Fibroblast of pulmonary artery (primary cell): ENCODE data around the gene TTLL5.

Experiments
- DNase-seq: peaks from one replicate; pipeline ENCODE4 v3.0.0-alpha.2; 2010; ENCODE audit warnings: low read depth
- H3K4me3 ChIP-seq: replicated peaks from 2 replicates; pipeline ENCODE4 v1.5.1; 2011; ENCODE audit warnings: low read depth, mild to moderate bottlenecking, control low read depth, low read length, moderate library complexity
- TF ChIP-seq, protein P1 (sequence below): IDR thresholded peaks from 2 replicates; pipeline ENCODE4 v1.5.1; 2011; ENCODE audit warnings: mild to moderate bottlenecking, control low read depth, low read length, inconsistent platforms; ENCODE audit errors: missing control alignments

The TTLL5 gene

DNA sequence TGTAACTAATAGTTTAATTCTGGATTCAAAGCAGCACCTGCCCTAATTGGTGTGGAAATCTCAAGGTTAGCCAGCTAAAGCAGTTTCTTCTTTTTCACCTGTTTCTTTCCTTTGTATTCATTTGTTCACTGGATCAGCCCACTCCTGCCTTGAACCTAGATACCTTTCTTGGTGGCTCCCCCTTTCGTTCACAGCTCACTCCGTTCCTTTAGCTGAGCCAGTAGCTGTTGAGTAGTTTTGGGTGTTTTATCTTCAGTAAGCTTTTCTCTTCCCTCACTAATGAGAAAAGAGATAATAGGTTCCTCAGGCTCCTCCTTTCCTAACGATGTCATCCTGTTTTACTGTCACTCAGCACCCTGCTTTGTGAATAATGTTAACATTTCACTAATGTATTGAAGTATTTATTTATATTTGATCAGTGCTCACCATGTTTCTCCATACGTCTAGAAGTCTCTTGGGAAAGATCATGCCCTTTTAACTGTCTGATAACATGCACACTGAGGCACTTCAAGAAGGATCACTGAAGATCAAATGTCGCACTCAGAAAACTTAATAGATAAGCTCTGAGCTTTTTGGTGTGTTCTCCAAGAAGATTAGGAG, 199.6 kb downstream of the TTLL5 start:
- TF ChIP-seq, protein P1, sequence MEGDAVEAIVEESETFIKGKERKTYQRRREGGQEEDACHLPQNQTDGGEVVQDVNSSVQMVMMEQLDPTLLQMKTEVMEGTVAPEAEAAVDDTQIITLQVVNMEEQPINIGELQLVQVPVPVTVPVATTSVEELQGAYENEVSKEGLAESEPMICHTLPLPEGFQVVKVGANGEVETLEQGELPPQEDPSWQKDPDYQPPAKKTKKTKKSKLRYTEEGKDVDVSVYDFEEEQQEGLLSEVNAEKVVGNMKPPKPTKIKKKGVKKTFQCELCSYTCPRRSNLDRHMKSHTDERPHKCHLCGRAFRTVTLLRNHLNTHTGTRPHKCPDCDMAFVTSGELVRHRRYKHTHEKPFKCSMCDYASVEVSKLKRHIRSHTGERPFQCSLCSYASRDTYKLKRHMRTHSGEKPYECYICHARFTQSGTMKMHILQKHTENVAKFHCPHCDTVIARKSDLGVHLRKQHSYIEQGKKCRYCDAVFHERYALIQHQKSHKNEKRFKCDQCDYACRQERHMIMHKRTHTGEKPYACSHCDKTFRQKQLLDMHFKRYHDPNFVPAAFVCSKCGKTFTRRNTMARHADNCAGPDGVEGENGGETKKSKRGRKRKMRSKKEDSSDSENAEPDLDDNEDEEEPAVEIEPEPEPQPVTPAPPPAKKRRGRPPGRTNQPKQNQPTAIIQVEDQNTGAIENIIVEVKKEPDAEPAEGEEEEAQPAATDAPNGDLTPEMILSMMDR = no peak
- DNase-seq = no peak
- H3K4me3 ChIP-seq = no peak overlapping the region

DNA sequence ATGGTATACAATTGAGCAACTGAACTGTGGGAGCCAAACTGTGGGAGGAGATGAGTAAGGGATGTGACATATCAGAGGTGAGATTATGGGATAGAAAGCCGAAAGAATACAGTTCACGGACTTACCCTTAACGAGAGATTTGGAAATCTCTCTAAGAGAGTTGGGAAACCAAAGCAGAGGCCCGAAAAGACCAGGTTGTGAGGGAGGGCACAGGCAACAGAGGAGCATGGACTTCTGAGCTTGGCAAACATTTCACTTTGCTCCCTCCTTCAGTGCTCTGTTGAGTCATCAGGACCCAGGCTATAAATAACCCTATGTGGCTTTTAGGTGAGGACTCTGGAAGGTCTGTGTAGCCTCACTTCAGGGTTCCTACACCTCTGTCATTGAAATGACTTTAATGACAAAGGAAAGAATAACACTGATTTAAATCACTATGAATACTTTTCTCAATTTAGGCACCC, 200.1 kb downstream of the TTLL5 start:
- TF ChIP-seq, protein P1 = no peak
- peak; percentile 92 for DNase-seq
- H3K4me3 ChIP-seq = no peak overlapping the region

DNA sequence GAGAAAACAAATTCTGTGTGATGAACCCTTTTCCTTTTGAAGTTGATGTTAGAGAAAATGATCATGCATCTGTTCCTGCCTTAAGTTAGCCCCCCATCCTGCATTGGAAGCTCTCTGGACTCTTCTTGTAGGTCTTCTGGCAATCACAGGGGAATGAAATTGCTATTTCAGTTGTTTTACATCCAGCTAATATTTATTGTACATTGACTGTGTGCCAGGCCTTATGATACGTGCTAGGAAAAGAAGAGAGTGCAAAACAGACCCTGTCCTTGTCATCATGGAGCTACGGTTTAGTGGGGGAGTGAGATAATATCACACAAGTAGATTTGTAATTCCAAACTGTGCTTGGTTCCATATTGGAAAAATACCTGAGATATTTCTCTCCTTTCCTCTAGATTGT, 202.2 kb downstream of the TTLL5 start:
- DNase-seq = no peak
- H3K4me3 ChIP-seq = no peak overlapping the region
- TF ChIP-seq, protein P1 = no peak

DNA sequence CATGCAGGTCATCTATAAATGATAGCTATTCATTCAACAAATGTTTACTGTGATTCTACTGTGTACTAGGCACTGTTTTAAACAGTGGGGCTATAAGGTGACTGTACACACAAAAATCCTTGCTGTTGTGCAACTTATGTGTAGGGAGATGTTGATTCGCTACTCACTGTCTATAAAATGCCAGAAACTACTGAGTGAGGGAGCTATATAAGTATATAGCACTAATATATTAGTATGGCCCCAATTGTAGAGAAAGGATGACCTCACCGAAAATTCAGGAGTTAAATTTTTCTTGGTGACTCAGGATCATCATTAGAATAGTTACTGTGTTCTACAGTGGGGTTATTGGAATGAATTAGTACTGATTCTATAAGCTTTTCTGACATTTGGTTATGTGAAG, 203.3 kb downstream of the TTLL5 start:
- H3K4me3 ChIP-seq = no peak overlapping the region
- DNase-seq = peak; percentile 82
- TF ChIP-seq, protein P1 = no peak

DNA sequence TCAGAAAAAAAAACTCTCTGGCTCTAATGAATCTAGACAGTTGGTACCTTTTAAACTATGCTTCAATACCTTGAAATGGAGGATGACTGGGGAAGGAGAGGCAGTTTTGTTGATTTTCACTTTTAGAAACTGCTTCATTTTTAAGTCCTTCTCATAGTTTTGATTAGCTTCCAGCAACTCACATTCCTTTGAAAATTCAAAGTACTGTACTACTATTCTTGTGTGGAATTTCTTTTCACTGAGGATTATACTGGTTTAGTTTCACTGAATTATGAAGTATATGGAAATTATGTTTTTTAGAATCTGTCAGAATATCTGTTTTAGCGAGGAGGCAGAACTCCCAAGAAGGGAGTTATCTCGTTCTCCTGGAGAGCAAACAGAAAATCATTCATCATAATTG, 204.5 kb downstream of the TTLL5 start:
- no peak for DNase-seq
- TF ChIP-seq, protein P1 = no peak
- no peak overlapping the region for H3K4me3 ChIP-seq

DNA sequence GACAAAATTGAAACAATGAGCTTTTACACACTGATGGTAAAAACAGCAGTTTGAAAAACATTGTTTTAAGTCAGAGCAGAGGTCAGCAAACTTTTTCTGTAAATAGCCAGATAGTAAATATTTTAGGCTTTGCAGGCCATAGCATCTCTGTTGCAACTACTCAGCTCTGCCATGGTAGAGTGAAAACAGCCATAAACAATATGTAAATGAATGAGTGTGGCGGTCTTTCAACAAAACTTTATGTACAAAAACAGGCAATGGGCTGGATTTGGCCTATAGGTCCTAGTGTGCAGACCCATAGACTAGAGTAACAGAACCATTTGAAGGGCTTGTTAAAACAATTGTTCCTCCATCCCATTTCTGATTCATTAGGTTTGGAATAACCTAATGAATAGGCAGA, 205.9 kb downstream of the TTLL5 start:
- no peak overlapping the region for H3K4me3 ChIP-seq
- DNase-seq = no peak
- TF ChIP-seq, protein P1 = no peak

DNA sequence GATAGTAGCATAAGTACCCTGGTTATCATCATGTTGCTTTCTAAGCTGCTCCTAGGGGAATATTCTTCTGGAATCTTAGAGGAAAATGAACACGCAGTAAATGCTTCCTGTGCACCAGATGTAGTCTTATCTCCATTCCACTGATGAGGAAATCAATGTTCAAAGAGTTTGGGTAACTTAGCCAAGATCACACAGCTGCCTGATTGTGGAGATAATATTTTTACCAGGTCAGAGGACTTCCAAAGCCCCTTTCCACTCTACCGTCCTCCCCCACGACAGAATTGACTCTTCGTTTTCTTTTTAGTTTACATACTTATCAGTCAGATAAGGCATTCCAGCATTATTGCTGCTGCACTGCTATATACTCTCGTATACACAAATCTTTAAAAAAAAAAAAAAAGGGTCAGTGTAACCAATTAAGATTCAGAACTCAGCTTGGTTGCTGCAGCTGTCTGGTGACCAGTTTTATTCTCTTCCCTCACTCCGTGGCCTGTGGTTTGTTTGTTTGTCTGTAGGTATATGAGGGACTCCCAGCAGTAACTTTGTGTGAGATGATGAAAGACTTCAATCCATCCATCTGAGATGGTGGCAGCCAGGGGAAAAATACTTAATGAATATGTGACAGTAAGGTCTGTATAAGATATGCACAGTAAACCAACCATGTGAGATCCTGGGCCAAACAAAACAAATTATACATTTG, 210.3 kb downstream of the TTLL5 start:
- H3K4me3 ChIP-seq = no peak overlapping the region
- DNase-seq = peak; percentile 65
- TF ChIP-seq, protein P1 = no peak
